HepG2 (cell line): Measurements from ENCODE around the gene PPP1R18. TPM values are rescaled to one million over a fixed set of nuclear protein-coding genes. Genes with fewer than 3 reads are reported as not detected.
A peak's percentile ranks its signal among the peaks of the same experiment; 100 is the strongest.

Experiments used
- AHR ChIP-seq: IDR thresholded peaks from 2 replicates; pipeline ENCODE4 v1.6.1; 2018; ENCODE audit warnings: missing genetic modification reagents, missing compliant biosample characterization
- CBX1 ChIP-seq: IDR thresholded peaks from one replicate; pipeline ENCODE4 v1.6.1; 2016; ENCODE audit warnings: antibody characterized with exemption, low read depth
- ESRRA ChIP-seq: sonication (generic); formaldehyde crosslinking; IDR thresholded peaks from 2 replicates; pipeline ENCODE4 v1.5.1; 2020; ENCODE audit warnings: mild to moderate bottlenecking, low read depth, missing genetic modification reagents
- FOXO1 ChIP-seq: sonication (generic); formaldehyde crosslinking; IDR thresholded peaks from 2 replicates; pipeline ENCODE4 v1.4.0; 2020; ENCODE audit warnings: missing genetic modification reagents
- HOXA9 ChIP-seq: sonication (generic); formaldehyde crosslinking; IDR thresholded peaks from 2 replicates; pipeline ENCODE4 v1.8.1; 2022; ENCODE audit warnings: missing genetic modification reagents, mild to moderate bottlenecking, moderate library complexity, borderline replicate concordance
- MAX ChIP-seq: IDR thresholded peaks from 2 replicates; pipeline ENCODE4 v1.6.1; 2012; ENCODE audit warnings: inconsistent platforms
- MEIS2 ChIP-seq: sonication (generic); formaldehyde crosslinking; IDR thresholded peaks from 2 replicates; pipeline ENCODE4 v1.9.0; 2021; ENCODE audit warnings: mild to moderate bottlenecking, missing genetic modification reagents
- MXD4 ChIP-seq: IDR thresholded peaks from 2 replicates; pipeline ENCODE4 v1.6.1; 2016; ENCODE audit warnings: mild to moderate bottlenecking, missing biosample characterization, missing genetic modification reagents
- NFRKB ChIP-seq: fragments of 450-650 bp; IDR thresholded peaks from 2 replicates; pipeline ENCODE4 v1.6.1; 2017
- SALL1 ChIP-seq: sonication (generic); formaldehyde crosslinking; IDR thresholded peaks from 2 replicates; pipeline ENCODE4 v1.8.0; 2022; ENCODE audit warnings: mild to moderate bottlenecking, missing genetic modification reagents
- SIN3B ChIP-seq: fragments of 150-350 bp; IDR thresholded peaks from 2 replicates; pipeline ENCODE4 v1.6.1; 2014; ENCODE audit warnings: low read length
- SMAD9 ChIP-seq: sonication (generic); formaldehyde crosslinking; IDR thresholded peaks from 2 replicates; pipeline ENCODE4 v1.5.1; 2020; ENCODE audit warnings: mild to moderate bottlenecking, missing genetic modification reagents
- TBL1XR1 ChIP-seq: fragments of 150-350 bp; IDR thresholded peaks from 2 replicates; pipeline ENCODE4 v1.6.1; 2014; ENCODE audit warnings: borderline replicate concordance, low read length; ENCODE audit not compliant: partially characterized antibody
- TEAD3 ChIP-seq: optimal IDR thresholded peaks from 2 replicates; pipeline ENCODE3; 2016; ENCODE audit warnings: borderline replicate concordance
- TOPORS ChIP-seq: sonication (generic); formaldehyde crosslinking; IDR thresholded peaks from 2 replicates; pipeline ENCODE4 v1.8.0; 2023; ENCODE audit warnings: mild to moderate bottlenecking, missing genetic modification reagents
- YEATS4 ChIP-seq: sonication (generic); formaldehyde crosslinking; IDR thresholded peaks from 2 replicates; pipeline ENCODE4 v1.4.0; 2020; ENCODE audit warnings: missing genetic modification reagents, borderline replicate concordance
- ZBTB20 ChIP-seq: sonication (generic); formaldehyde crosslinking; IDR thresholded peaks from 2 replicates; pipeline ENCODE4 v1.8.1; 2023; ENCODE audit warnings: missing genetic modification reagents, low read depth, mild to moderate bottlenecking, borderline replicate concordance
- ZBTB21 ChIP-seq: sonication (generic); formaldehyde crosslinking; IDR thresholded peaks from 2 replicates; pipeline ENCODE4 v1.4.0; 2020; ENCODE audit warnings: missing genetic modification reagents
- ZFP37 ChIP-seq: sonication (generic); formaldehyde crosslinking; IDR thresholded peaks from 2 replicates; pipeline ENCODE4 v1.4.0; 2020; ENCODE audit warnings: missing genetic modification reagents, borderline replicate concordance
- ZGPAT ChIP-seq: IDR thresholded peaks from 2 replicates; pipeline ENCODE4 v1.6.1; 2016; ENCODE audit warnings: mild to moderate bottlenecking
- ZMYM3 ChIP-seq: sonication (generic); formaldehyde crosslinking; IDR thresholded peaks from 2 replicates; pipeline ENCODE4 v1.5.1; 2020; ENCODE audit warnings: mild to moderate bottlenecking, missing genetic modification reagents
- ZNF124 ChIP-seq: sonication (generic); formaldehyde crosslinking; IDR thresholded peaks from 2 replicates; pipeline ENCODE4 v1.4.0; 2020; ENCODE audit warnings: missing genetic modification reagents
- ZNF331 ChIP-seq: sonication (generic); formaldehyde crosslinking; IDR thresholded peaks from 2 replicates; pipeline ENCODE4 v1.4.0; 2020; ENCODE audit warnings: missing genetic modification reagents
- ZNF891 ChIP-seq: sonication (generic); formaldehyde crosslinking; IDR thresholded peaks from 2 replicates; pipeline ENCODE4 v1.5.0; 2020; ENCODE audit warnings: mild to moderate bottlenecking, missing genetic modification reagents
- polyA plus RNA-seq, 8 experiments: library from polyadenylated mRNA; depleted of rRNA in 3 of 8; stranded (reverse) in 7 of 8; unstranded in 1 of 8; fragments of >200 nt; fragmentation: Illumina TruSeq in 4 of 8; extraction: Trizol in 4 of 8; gene quantifications; 2 replicates each; pipeline versions ENCODE4 v1.2.1 to v1.2.3, GENCODE V29; 2011 to 2016; ENCODE audit warnings: low read depth in 4 of 8, missing spikeins in 1 of 8, mixed read lengths in 1 of 8; ENCODE audit not compliant: insufficient read depth in 1 of 8
- total RNA-seq, 5 experiments: library from RNA; depleted of rRNA; stranded (reverse); fragments of >200 nt; fragmentation: Illumina TruSeq; extraction: Trizol; gene quantifications; 2 replicates each; pipeline ENCODE4 v1.2.3, GENCODE V29; 2016; ENCODE audit warnings: low read depth in 1 of 5
- TF ChIP-seq, protein P1 (sequence below): sonication (generic); formaldehyde crosslinking; IDR thresholded peaks from 2 replicates; pipeline ENCODE4 v1.4.0; 2020; ENCODE audit warnings: low read depth, mild to moderate bottlenecking, missing genetic modification reagents
- TF ChIP-seq, protein P2 (sequence below): sonication (generic); formaldehyde crosslinking; IDR thresholded peaks from 2 replicates; pipeline ENCODE4 v1.4.0; 2020; ENCODE audit warnings: missing genetic modification reagents

The PPP1R18 gene
- total and polyA plus RNA-seq, 2 of the 13 experiments (the other 11 are each of a cell fraction or from before 2014, with no cell fraction given), result 4.9 to 9.2 TPM

- TF ChIP-seq ZNF891 (CRISPR knock-in tag) (no peak; the same call in 1 of the 2 replicates), ZNF331 (CRISPR knock-in tag) (peak; percentile 58; the same call in 1 of the 2 replicates), YEATS4 (CRISPR knock-in tag) (peak; percentile 14; the same call in 1 of the 2 replicates), TOPORS (CRISPR knock-in tag) (no peak), ZGPAT (CRISPR knock-in tag) (peak; percentile 71), SIN3B (no peak), MXD4 (CRISPR knock-in tag) (no peak; the same call in 1 of the 2 replicates), FOXO1 (CRISPR knock-in tag) (0 out of 2 replicates have a peak, but pooled peaks have one; percentile 20), MEIS2 (CRISPR knock-in tag) (0 out of 2 replicates have a peak, but pooled peaks have one; percentile 68), ZMYM3 (CRISPR knock-in tag) (0 out of 2 replicates have a peak, but pooled peaks have one; percentile 19), AHR (CRISPR knock-in tag) (no peak; the same call in 1 of the 2 replicates), SMAD9 (CRISPR knock-in tag) (no peak), ZFP37 (no peak), MAX (peak; percentile 82), ZBTB21 (CRISPR knock-in tag) (0 out of 2 replicates have a peak, but pooled peaks have one; percentile 0), TEAD3 (CRISPR knock-in tag) (peak; percentile 88), SALL1 (CRISPR knock-in tag) (peak; percentile 69), TBL1XR1 (peak; percentile 15), ZBTB20 (CRISPR knock-in tag) (peak; percentile 70; the same call in 1 of the 2 replicates), ESRRA (no peak), NFRKB (no peak), ZNF124 (CRISPR knock-in tag) (no peak), CBX1 (peak; percentile 61), HOXA9 (CRISPR knock-in tag) (no peak)
- TF ChIP-seq, protein P1, sequence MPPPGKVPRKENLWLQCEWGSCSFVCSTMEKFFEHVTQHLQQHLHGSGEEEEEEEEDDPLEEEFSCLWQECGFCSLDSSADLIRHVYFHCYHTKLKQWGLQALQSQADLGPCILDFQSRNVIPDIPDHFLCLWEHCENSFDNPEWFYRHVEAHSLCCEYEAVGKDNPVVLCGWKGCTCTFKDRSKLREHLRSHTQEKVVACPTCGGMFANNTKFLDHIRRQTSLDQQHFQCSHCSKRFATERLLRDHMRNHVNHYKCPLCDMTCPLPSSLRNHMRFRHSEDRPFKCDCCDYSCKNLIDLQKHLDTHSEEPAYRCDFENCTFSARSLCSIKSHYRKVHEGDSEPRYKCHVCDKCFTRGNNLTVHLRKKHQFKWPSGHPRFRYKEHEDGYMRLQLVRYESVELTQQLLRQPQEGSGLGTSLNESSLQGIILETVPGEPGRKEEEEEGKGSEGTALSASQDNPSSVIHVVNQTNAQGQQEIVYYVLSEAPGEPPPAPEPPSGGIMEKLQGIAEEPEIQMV (CRISPR knock-in tag), result no peak
- TF ChIP-seq, protein P2, sequence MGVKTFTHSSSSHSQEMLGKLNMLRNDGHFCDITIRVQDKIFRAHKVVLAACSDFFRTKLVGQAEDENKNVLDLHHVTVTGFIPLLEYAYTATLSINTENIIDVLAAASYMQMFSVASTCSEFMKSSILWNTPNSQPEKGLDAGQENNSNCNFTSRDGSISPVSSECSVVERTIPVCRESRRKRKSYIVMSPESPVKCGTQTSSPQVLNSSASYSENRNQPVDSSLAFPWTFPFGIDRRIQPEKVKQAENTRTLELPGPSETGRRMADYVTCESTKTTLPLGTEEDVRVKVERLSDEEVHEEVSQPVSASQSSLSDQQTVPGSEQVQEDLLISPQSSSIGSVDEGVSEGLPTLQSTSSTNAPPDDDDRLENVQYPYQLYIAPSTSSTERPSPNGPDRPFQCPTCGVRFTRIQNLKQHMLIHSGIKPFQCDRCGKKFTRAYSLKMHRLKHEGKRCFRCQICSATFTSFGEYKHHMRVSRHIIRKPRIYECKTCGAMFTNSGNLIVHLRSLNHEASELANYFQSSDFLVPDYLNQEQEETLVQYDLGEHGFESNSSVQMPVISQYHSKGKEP (CRISPR knock-in tag), result no peak
Observed at GRCh38 chr6:30719791-30720737, 33.6 kb upstream of the PPP1R18 start, which contains the start of gene TUBB (continued).
